Measurements from ENCODE around the gene MAP4K4.

MAP4K4 gene

GRCh38 chr2:101841679-101842327 is 144.3 kb downstream of the MAP4K4 start:
- DNase-seq (ENCODE audit: low read depth) = no peak

GRCh38 chr2:101842471-101842870 is 145.0 kb downstream of the MAP4K4 start:
- DNase-seq (ENCODE audit: low read depth) = no peak

GRCh38 chr2:101843048-101843447 is 145.5 kb downstream of the MAP4K4 start:
- no peak for DNase-seq (ENCODE audit: low read depth)

GRCh38 chr2:101843471-101843870 is 146.0 kb downstream of the MAP4K4 start:
- DNase-seq (ENCODE audit: low read depth) = no peak

GRCh38 chr2:101844055-101844635 is 146.6 kb downstream of the MAP4K4 start:
- no peak for DNase-seq (ENCODE audit: low read depth)

- no peak for DNase-seq (ENCODE audit: low read depth)
Observed at GRCh38 chr2:101846973-101847372, 149.5 kb downstream of the MAP4K4 start.

- no peak for DNase-seq (ENCODE audit: low read depth)
Observed at GRCh38 chr2:101847661-101848339, 150.3 kb downstream of the MAP4K4 start.

- no peak for DNase-seq (ENCODE audit: low read depth)
Observed at GRCh38 chr2:101848769-101849410, 151.4 kb downstream of the MAP4K4 start.

GRCh38 chr2:101850450-101850849 is 152.9 kb downstream of the MAP4K4 start:
- DNase-seq (ENCODE audit: low read depth) = no peak

GRCh38 chr2:101850991-101851390 is 153.5 kb downstream of the MAP4K4 start:
- DNase-seq (ENCODE audit: low read depth) = no peak

- no peak for DNase-seq (ENCODE audit: low read depth)
Observed at GRCh38 chr2:101852824-101853223, 155.3 kb downstream of the MAP4K4 start.

- DNase-seq (ENCODE audit: low read depth) = no peak
Observed at GRCh38 chr2:101854877-101855276, 157.4 kb downstream of the MAP4K4 start.

- no peak for DNase-seq (ENCODE audit: low read depth)
Observed at GRCh38 chr2:101855776-101856175, 158.3 kb downstream of the MAP4K4 start.

GRCh38 chr2:101858246-101858645 is 160.7 kb downstream of the MAP4K4 start:
- DNase-seq (ENCODE audit: low read depth) = no peak

- no peak for DNase-seq (ENCODE audit: low read depth)
Observed at GRCh38 chr2:101858910-101859309, 161.4 kb downstream of the MAP4K4 start.

GRCh38 chr2:101859604-101860003 is 162.1 kb downstream of the MAP4K4 start:
- DNase-seq (ENCODE audit: low read depth) = no peak

GRCh38 chr2:101860157-101860556 is 162.7 kb downstream of the MAP4K4 start:
- DNase-seq (ENCODE audit: low read depth) = no peak

GRCh38 chr2:101860782-101861181 is 163.3 kb downstream of the MAP4K4 start:
- DNase-seq (ENCODE audit: low read depth) = no peak

- DNase-seq (ENCODE audit: low read depth) = no peak
Observed at GRCh38 chr2:101861382-101861781, 163.9 kb downstream of the MAP4K4 start.

GRCh38 chr2:101863534-101863933 is 166.0 kb downstream of the MAP4K4 start:
- no peak for DNase-seq (ENCODE audit: low read depth)

- no peak for DNase-seq (ENCODE audit: low read depth)
Observed at GRCh38 chr2:101864426-101864825, 166.9 kb downstream of the MAP4K4 start.

GRCh38 chr2:101868525-101868924 is 171.0 kb downstream of the MAP4K4 start:
- no peak for DNase-seq (ENCODE audit: low read depth)

- no peak for DNase-seq (ENCODE audit: low read depth)
Observed at GRCh38 chr2:101869527-101869926, 172.0 kb downstream of the MAP4K4 start.

Data from T-helper 22 cell (primary cell).